Measurements from ENCODE around the gene GATAD1.
"Not testable (repeated sequence)": the region's sequence is repeated elsewhere in the genome, so short reads cannot be mapped to it uniquely, and the experiment has no call there.

GATAD1 gene

DNA sequence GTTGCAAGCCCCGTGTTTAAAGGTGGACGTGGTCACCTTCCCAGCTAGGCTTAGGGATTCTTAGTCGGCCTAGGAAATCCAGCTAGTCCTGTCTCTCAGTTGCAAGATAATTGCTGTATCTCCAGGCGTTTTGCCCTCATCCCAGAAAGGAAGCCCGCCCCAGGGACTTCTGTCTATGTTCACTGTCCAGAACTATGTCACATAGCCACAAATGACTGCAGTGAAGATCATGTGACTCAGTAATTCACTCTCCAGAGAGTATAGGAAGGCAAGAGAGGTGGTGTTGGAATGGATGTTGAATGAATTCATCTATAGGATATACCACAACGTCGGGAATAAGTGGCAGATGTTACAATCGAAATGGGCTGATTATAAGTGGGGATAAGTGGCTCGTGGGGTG, 30.8 kb downstream of the GATAD1 start:
- Histone ChIP-seq H4K20me1 (ENCODE audit: low read depth, low read length) (no peaks in the 10 kb centered on the region), H3K27ac (ENCODE audit: low read depth, low read length) (no peak overlapping the region), H3K4me3 (ENCODE audit: insufficient read depth, low read length, poor library complexity, severe bottlenecking) (no peak overlapping the region), H3K4me2 (ENCODE audit: low read depth, low read length, poor library complexity, severe bottlenecking) (no peak overlapping the region), H3K79me2 (ENCODE audit: insufficient read depth, low read length) (no peaks in the 10 kb centered on the region), H3K9me2 (replicated peaks; ENCODE audit: insufficient read depth, low read length) (no peaks in the 10 kb centered on the region), H3K9ac (ENCODE audit: low read length) (no peak overlapping the region), H3F3A (ENCODE audit: insufficient read depth) (no peaks in the 10 kb centered on the region), H2AFZ (ENCODE audit: low read depth, low read length, severe bottlenecking) (no peak overlapping the region), H3K27me3 (ENCODE audit: low read length) (no peaks in the 10 kb centered on the region), H3K36me3 (ENCODE audit: low read length) (no peaks in the 10 kb centered on the region), H3K9me3 (ENCODE audit: insufficient read depth, low read length) (no peaks in the 10 kb centered on the region)
- TF ChIP-seq, protein P1, sequence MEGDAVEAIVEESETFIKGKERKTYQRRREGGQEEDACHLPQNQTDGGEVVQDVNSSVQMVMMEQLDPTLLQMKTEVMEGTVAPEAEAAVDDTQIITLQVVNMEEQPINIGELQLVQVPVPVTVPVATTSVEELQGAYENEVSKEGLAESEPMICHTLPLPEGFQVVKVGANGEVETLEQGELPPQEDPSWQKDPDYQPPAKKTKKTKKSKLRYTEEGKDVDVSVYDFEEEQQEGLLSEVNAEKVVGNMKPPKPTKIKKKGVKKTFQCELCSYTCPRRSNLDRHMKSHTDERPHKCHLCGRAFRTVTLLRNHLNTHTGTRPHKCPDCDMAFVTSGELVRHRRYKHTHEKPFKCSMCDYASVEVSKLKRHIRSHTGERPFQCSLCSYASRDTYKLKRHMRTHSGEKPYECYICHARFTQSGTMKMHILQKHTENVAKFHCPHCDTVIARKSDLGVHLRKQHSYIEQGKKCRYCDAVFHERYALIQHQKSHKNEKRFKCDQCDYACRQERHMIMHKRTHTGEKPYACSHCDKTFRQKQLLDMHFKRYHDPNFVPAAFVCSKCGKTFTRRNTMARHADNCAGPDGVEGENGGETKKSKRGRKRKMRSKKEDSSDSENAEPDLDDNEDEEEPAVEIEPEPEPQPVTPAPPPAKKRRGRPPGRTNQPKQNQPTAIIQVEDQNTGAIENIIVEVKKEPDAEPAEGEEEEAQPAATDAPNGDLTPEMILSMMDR (IDR thresholded peaks at IDR 0.05; ENCODE audit: insufficient read depth, low read length, poor library complexity, severe bottlenecking), result no peak
- TF ChIP-seq EZH2phosphoT487 (conservative IDR thresholded peaks at IDR 0.05; ENCODE audit: low read length), result no peak

DNA sequence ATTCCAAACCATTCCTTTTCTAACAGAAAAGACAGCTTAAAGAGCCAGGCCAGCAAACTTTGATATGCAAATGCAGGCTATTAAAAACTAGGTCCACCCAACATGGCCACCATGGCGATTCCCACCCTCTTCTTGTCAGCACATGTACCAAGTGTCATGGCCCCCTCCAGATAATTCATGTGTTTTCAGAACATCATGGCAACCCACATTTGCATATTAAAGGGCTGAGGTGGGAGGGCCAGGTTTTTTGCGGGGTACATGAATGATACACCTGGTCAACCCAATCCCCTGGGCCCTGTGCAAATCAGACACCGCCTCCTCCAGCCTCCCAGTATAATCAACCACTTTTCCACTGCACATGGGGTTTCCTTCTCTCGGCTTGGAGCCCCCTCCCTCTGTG, 31.4 kb downstream of the GATAD1 start:
- no peaks in the 10 kb centered on the region for H3K9me2 ChIP-seq (replicated peaks; ENCODE audit: insufficient read depth, low read length)
- H4K20me1 ChIP-seq (ENCODE audit: low read depth, low read length), result no peaks in the 10 kb centered on the region
- no peak overlapping the region for H3K4me2 ChIP-seq (ENCODE audit: low read depth, low read length, poor library complexity, severe bottlenecking)
- no peak overlapping the region for H3K9ac ChIP-seq (ENCODE audit: low read length)
- no peaks in the 10 kb centered on the region for H3K9me3 ChIP-seq (ENCODE audit: insufficient read depth, low read length)
- no peak for TF ChIP-seq EZH2phosphoT487 (conservative IDR thresholded peaks at IDR 0.05; ENCODE audit: low read length)
- TF ChIP-seq, protein P1 (IDR thresholded peaks at IDR 0.05; ENCODE audit: insufficient read depth, low read length, poor library complexity, severe bottlenecking), result no peak
- no peak overlapping the region for H2AFZ ChIP-seq (ENCODE audit: low read depth, low read length, severe bottlenecking)
- no peak overlapping the region for H3K27ac ChIP-seq (ENCODE audit: low read depth, low read length)
- H3K4me3 ChIP-seq (ENCODE audit: insufficient read depth, low read length, poor library complexity, severe bottlenecking), result no peak overlapping the region
- H3K36me3 ChIP-seq (ENCODE audit: low read length), result no peaks in the 10 kb centered on the region
- no peaks in the 10 kb centered on the region for H3K79me2 ChIP-seq (ENCODE audit: insufficient read depth, low read length)
- H3K27me3 ChIP-seq (ENCODE audit: low read length), result no peaks in the 10 kb centered on the region
- H3F3A ChIP-seq (ENCODE audit: insufficient read depth), result no peaks in the 10 kb centered on the region

DNA sequence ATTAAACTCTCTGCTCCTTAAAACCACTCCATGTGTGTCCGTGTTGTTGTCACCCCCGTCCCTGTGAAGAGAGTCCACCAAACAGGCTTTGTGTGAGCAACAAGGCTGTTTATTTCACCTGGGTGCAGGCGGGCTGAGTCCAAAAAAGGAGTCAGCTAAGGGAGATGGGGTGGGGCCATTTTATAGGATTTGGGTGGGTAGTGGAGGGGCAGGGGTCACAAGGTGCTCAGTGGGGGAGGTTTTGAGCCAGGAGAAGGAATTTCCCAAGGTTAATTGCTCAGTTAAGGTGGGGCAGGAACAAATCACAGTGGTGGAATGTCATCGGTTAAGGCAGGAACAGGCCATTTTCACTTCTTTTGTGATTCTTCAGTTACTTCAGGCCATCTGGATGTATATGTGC, 31.9 kb downstream of the GATAD1 start:
- not testable (repeated sequence) for H3K27me3 ChIP-seq (ENCODE audit: low read length); H4K20me1 ChIP-seq (ENCODE audit: low read depth, low read length); H3K36me3 ChIP-seq (ENCODE audit: low read length); H3K9me2 ChIP-seq (replicated peaks; ENCODE audit: insufficient read depth, low read length); H3K27ac ChIP-seq (ENCODE audit: low read depth, low read length); H3K4me2 ChIP-seq (ENCODE audit: low read depth, low read length, poor library complexity, severe bottlenecking); H3K9me3 ChIP-seq (ENCODE audit: insufficient read depth, low read length); H3K79me2 ChIP-seq (ENCODE audit: insufficient read depth, low read length); H3K4me3 ChIP-seq (ENCODE audit: insufficient read depth, low read length, poor library complexity, severe bottlenecking); H3K9ac ChIP-seq (ENCODE audit: low read length); H3F3A ChIP-seq (ENCODE audit: insufficient read depth); H2AFZ ChIP-seq (ENCODE audit: low read depth, low read length, severe bottlenecking)

DNA sequence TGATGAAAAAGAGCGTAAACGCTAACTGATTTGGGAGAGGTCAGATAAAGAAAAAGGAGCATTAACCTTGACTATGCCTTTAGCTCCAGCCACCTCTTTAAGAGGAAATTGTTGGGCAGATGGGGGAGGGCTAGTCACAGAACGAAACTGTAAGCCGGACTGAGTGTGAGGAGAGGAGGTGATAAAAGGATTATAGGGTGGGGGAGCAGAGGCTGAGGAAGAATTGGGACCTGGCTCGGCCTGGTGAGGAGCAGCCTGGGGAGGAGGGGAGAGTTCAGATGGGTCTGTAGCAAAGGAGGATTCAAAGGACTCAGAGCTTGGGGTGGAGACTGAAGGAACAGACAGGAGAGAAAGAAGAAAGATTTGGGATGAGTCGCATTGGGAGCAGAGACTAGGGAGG, 36.3 kb downstream of the GATAD1 start:
- H3K27ac ChIP-seq (ENCODE audit: low read depth, low read length); H4K20me1 ChIP-seq (ENCODE audit: low read depth, low read length); H2AFZ ChIP-seq (ENCODE audit: low read depth, low read length, severe bottlenecking); H3K9me3 ChIP-seq (ENCODE audit: insufficient read depth, low read length); H3K79me2 ChIP-seq (ENCODE audit: insufficient read depth, low read length); H3K9ac ChIP-seq (ENCODE audit: low read length); H3K27me3 ChIP-seq (ENCODE audit: low read length); H3K4me3 ChIP-seq (ENCODE audit: insufficient read depth, low read length, poor library complexity, severe bottlenecking); H3K4me2 ChIP-seq (ENCODE audit: low read depth, low read length, poor library complexity, severe bottlenecking); H3K9me2 ChIP-seq (replicated peaks; ENCODE audit: insufficient read depth, low read length): not testable (repeated sequence)
- H3K36me3 ChIP-seq (ENCODE audit: low read length), result peaks cover 23% of the 10 kb centered on the region
- H3F3A ChIP-seq (ENCODE audit: insufficient read depth), result peaks cover 14% of the 10 kb centered on the region

DNA sequence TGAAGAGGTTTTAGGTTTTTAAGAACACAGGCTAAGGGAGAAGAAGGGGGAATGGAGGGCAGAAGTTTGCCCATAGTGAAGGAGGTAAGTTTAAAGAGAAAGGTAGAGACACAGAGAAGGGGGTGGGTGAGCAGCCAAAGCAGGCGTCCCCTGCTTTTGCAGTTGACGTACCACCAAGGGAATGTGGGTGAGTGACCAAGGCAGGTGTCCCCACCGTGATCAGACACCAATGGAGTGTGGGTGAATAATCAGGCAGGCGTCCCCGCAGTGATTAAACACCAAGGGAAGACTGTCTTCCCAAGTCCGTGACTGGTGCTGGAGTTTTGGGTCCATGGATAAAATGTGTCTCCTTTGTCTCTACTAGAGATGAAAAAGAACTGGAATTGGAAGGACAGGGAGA, 36.9 kb downstream of the GATAD1 start:
- not testable (repeated sequence) for H3K9me3 ChIP-seq (ENCODE audit: insufficient read depth, low read length); H3K9me2 ChIP-seq (replicated peaks; ENCODE audit: insufficient read depth, low read length); H3K27me3 ChIP-seq (ENCODE audit: low read length); H3K27ac ChIP-seq (ENCODE audit: low read depth, low read length); H3K79me2 ChIP-seq (ENCODE audit: insufficient read depth, low read length); H3K9ac ChIP-seq (ENCODE audit: low read length); H2AFZ ChIP-seq (ENCODE audit: low read depth, low read length, severe bottlenecking); H3K4me2 ChIP-seq (ENCODE audit: low read depth, low read length, poor library complexity, severe bottlenecking); H4K20me1 ChIP-seq (ENCODE audit: low read depth, low read length); H3K4me3 ChIP-seq (ENCODE audit: insufficient read depth, low read length, poor library complexity, severe bottlenecking)
- peaks cover 14% of the 10 kb centered on the region for H3F3A ChIP-seq (ENCODE audit: insufficient read depth)
- H3K36me3 ChIP-seq (ENCODE audit: low read length), result peaks cover 28% of the 10 kb centered on the region
